Right lung (tissue), 5 donors: Measurements from ENCODE around the gene IQSEC3. TPM values are rescaled to one million over a fixed set of nuclear protein-coding genes. Genes with fewer than 3 reads are reported as not detected.

Experiments
- DNase-seq, 2 donors: peaks; one replicate each; pipeline ENCODE4 v3.0.0-alpha.2; 2013
- polyA plus RNA-seq, 5 donors: library from polyadenylated mRNA; unstranded; fragments of 120-200 nt; gene quantifications; one replicate each; pipeline versions ENCODE4 v1.2.1 to v1.2.3, GENCODE V29; 2013; ENCODE audit warnings: inconsistent platforms in 1 of 5, low replicate concordance in 1 of 5; ENCODE audit not compliant: insufficient read length in 5 of 5, insufficient read depth in 1 of 5

Gene IQSEC3
- polyA plus RNA-seq, 5 donors: 6.0 to 7.6 (median 6.7) TPM

DNA sequence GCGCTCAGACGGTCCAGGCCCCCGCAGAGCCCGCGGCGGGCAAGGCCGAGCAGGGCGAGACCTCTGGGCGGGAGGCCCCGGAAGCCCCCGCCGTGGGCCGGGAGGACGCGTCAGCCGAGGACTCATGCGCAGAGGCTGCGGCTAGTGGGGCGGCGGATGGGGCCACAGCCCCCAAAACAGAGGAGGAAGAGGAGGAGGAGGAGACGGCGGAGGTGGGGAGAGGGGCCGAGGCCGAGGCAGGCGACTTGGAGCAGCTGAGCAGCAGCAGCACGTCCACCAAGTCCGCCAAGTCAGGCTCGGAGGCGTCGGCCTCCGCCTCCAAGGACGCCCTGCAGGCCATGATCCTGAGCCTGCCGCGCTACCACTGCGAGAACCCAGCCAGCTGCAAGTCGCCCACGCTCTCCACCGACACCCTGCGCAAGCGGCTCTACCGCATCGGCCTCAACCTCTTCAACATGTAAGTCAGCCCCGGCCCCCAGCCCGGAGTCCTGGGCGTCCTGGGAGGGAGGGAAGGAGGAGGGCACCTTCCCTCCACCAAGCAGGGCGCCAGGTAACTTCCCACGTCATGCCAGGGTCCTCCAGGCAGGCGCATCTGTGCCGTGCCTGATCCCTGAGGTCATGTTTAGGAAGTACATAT, 72.4 kb downstream of the IQSEC3 start:
- peak; percentile 15 to 27 for DNase-seq

DNA sequence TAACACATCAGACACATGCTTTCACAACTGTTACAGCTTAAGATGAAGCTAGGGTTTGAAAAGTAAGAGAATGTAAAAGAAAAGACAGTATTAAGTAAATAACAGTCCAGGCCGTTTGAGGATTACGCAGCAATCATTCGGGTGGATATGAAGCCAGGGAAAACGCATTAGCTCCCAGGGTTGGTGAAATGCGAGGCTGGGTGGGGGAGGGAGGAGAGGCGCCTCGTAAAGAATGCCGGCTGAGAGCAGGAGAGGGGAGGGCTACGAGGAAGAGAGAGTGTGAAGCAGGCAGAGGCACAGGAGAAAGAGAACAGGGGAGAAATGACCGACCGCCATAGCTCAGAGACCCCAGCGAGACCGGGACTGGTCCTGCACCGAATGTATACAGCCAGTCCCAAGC, 73.0 kb downstream of the IQSEC3 start:
- peak; percentile 31 to 41 for DNase-seq

DNA sequence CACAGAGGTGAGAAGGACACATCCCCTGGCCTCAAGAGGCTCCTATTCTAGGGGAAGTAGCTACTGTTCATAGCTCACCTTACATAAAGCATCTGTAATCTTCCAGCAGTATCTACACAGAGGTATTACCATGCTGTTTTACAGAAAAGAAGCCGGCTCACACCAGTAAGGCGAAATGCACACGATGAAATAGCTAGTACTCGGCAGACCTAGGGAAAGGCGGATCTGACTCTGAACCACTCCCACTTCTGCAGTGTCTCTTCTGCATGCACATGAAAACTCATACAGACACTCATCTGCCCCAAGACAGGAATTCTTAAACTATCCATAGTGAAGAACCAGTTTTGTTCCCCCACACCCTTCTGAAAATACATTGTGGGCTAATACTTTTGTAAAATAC, 73.6 kb downstream of the IQSEC3 start:
- no peak for DNase-seq

DNA sequence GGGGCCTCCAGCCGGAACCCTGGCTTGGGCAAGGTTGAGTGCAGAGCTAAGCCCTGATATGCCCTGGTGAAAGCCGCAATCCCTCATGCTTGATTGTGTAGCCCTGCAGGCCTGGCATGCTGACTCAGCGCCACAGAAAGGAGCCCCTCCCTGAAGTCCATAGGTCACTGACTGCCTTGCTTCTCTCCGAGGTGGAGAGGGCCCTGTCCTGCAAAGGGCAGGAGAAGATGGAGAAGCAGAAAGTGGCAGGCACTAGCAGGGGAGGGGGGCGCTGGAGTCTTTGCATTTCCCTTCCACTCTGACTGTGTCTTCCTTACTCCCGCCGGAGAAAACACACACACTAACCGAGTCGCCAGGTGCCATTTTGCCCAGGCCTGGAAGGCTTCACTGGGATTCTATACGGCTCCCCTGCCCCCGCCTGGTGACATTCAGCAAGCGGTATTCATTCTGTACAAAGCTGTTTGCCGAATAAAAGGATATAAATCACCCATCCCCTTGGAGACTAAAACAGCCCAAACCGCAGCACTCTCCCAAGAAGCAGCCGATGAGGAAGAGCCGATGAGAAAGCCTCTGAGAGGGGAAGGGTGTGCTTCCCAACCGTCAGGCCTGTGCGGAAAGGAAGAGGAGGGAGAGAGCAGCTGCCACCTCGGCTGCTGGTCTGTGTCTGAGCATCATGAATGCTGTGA, 77.5 kb downstream of the IQSEC3 start:
- no peak for DNase-seq

DNA sequence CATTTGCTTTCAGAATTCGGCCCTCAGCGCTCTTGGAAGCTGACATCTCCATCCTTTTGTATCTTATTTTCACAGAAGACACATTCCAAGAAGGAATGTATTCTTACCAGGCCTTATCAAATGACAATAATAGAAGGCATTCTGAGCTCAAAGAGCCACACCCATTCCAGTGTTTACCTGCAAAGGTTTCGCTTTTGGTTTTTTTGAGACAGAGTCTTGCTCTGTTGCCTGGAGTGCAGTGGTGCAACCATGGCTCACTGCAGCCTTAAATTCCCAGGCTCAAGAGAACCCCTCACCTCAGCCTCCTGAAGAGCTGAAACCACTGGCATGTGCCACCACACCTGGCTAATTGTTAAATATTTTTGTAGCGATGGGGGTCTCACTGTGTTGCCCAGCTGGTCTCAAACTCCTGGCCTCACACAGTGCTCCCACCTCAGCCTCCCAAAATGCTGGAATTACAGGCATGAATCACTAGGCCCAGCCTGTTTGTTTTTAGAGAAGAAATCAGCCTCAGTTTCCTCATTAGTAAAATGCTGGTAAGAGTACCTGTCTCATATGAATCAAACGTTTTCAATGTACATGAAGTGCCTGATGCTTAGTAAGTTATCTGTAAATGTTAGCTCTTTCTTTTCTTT, 78.2 kb downstream of the IQSEC3 start:
- no peak for DNase-seq

DNA sequence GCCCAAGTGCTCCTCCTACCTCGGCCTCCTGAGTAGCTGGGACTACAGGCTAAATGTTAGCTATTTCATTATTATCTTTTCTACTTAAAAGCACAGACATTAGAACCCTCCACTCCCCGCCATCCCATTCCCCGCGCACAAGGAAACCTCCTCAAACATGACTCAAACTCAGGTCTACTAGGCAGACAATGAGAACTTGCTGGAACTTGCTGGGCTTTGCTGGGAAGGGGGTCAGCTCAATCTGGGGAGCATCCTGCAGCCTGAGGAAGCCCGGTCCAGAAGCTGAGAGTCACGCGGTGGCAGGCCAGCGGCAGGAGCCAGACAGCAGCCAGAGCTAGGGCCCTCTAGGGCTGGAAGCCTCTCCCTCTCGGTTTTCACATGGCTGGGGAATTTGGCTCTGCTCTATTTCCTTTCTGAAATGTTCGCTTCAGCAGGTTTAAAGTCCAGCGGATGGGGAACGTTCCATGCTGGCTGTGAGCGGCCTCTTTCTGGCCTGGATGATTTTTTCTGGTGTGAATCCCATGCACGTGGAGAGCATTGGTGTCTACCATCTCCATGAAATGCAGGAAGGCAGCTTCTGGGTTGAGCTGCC, 78.9 kb downstream of the IQSEC3 start:
- no peak for DNase-seq

DNA sequence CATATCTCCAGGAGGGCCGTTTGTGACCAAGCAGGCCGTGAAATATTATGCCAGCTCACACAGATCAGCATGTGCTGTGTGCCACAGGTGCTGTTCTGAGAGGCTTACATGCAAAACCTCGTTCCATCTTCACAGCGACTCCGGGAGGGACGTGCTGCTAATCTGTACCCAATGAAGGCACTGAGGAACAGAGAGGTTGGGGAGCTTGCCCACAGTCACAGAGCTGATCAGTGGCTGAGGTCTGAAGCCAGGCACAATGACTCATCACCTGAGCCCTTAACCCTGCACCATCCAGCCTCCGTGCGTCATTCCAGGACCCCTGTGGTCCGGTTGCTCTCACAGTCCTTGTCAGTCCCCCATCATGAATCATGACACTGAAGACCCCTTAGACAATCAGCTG, 80.7 kb downstream of the IQSEC3 start:
- DNase-seq: no peak

DNA sequence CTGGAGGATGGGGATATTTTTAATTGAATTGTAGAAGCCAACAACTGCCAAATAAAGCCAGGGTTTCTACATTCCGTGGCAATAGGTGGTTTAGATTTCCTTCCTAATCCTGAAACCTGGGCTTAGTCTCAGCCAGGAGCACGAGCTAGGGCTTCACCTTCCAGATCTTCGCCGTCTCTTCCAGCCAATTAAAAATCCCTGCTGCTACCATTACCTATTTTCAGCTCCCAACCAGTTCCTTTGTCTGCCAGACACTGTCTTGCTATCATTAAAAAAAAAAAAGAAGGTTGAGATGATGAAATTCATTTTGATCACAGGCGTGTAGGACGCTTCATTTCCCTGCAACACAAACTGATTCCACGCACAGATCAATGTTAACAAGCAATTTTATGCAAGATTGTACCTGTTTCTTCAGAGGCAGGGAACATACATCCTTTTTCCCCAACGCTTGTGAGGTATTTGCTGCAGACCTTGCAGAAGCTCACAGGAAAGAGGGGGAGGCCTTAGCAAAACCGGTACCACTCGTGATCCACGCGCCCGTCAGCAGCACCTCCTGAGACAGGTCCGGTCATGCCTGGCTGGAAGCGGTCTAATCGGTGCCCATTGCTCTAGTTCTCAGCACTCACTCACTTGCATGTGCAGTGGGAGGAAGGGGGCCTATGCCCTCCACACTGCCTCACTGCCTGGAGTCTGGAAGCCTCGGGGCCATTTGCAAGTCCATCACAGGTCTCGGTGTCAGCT, 82.3 kb downstream of the IQSEC3 start:
- DNase-seq: no peak

DNA sequence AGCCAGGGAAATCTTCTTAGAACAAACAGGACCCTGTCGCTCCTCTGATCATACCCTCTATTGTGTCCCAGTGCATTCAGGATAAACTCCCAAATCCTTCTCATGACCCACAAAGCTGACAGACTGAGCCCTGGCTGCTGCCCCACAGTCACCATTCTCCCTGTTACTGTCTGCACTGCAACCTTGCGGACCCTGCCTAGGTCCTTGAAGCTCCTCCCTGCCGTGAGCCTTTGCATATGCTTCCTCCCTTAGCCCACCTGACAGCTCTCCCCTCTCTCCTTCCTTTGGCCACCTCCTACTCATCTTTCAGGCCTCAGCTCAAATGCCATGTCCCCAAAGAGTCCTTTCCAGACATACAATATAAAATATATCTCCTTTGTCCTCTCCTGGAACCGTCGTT, 85.0 kb downstream of the IQSEC3 start:
- DNase-seq: no peak

DNA sequence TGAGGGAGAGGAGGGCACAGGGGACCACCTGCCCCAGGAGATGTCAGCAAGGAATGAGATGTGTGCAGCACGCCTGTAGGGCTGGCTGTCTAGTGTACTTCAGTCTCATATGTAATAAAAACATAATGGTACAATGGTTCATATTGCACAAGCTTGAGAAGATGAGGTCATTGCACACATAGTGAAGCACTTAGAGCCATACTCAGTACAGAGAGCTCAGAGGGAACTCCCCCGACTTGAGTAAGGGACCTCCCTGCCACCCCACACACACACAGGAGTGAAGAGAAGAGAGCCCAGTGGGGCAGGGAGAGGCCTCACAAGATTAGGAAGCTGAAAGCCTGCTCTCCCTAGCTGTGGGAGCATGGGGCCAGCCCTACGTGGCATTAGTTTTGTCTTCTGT, 85.9 kb downstream of the IQSEC3 start:
- no peak for DNase-seq

DNA sequence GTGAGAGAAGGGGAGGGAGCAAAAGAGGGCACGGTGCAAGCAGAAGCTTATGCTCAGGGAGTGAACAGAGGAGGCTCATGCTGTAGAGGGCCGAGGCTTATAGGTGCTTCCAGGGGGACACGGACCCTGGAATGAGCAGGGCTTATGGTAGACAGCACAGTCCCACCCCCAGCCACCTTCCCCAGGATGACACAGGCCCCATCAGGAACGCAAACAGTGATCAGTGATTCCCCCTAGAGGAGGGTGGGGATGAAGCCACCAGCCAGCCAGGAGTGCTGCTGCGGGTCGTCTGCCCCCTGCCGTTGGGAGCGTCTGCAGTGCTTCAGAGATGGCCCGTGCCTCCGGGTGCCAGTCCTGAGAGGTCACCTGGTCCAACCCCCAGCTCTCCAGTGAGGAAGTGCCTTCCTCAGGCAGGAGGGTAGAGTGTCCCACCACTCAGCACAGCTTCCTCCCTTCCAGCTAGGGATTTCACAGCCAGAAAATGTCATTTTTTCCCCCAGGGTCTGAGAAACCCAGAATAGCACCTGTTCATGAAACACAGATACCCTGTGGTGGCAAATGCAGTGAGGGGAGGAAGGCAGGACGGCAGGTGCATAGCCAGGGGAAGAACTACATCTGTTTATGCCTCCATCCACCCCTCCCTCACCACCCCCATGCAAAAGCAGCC, 86.6 kb downstream of the IQSEC3 start:
- no peak for DNase-seq

DNA sequence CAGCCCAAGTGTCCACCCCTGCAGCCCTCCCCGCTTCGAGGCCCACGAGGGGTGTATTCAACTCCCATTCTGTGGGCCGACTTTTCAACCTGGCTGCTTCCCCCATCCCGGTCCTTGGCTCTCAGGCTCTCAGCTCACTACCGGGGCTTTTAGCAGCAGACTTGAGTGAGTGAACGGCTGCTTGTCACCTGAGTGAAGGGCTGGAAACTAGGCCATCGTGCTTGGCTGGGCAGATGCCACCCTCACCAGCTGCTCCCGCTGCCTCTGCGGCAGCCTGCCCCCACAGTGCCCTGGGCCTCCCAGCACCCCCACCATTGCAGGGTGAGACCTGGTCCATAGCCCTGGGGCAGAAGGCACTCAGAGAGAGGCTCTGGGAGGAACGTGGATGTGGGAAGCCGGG, 87.5 kb downstream of the IQSEC3 start:
- no peak for DNase-seq

DNA sequence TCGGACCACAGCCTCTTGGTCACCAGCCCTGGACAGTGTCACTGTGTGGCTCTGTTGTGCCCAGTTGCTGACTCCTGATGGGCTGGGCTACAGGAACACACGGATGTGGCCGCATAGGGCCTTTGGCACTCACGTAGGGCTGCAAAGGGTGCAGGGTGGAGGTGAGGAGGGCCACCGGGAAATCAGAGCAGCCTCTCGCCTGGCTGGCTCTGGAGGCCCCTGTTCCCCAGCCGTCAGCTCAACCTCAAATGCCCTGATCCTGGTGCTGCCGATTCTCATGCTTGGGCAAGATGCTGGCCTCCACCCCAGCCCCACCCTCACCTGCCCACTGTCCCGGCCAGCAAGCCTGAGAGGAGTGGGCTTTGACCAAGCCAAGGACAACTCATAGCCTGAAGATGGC, 88.4 kb downstream of the IQSEC3 start:
- DNase-seq: no peak

DNA sequence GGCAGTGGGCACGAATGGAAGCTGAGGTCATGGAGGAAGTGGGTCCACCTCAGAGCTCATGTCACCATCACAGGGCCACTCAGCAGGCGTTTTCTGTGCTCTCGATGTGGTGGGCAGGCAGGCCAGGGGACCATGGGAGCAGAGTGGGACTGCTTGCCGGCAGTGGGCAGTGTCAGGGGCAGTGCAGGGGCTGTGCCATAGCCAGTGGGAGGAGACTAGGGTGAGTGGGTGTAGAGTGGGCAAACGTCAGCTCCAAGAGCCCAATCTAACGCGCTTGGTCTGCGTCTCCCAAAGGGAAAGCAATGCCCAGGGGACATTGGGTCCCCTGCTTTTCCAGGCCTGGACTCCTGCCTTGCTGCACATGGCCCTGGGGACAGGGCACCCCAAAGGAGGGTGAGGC, 89.1 kb downstream of the IQSEC3 start:
- no peak for DNase-seq

DNA sequence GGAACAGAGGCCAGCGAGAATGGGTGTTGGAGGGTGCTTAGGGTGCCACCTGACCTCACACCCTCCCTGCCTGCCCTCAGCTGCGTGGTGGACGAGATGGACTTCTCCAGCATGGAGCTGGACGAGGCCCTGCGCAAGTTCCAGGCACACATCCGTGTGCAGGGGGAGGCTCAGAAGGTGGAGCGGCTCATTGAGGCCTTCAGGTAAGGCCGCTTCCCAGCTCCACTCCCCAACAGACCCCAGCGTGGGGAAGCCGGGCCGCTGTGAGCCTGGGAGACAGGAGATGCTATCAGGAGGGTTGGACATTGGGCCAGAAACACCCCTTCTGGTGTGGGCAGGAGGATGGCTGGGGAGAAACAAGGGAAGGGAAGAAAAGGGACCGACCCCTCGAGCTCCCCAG, 90.4 kb downstream of the IQSEC3 start:
- no peak for DNase-seq

DNA sequence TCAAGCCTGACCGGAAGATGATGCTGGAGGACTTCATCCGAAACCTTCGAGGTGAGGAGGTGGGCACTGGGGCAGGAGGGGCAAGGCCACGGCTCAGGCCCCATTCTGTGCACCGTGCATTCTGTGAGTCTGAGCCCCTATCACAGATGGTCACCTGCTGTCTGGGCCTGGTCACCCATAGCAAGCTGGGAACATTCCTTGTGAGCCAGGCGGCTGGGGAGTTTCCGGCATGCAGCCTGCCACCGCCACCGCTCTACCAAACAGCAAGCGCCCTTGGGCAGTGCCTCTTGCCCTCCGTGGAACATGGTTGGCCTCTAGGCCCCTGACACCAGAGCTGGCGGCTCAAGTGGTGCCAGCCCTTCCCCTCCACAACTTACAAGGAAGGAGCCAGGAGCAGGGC, 91.1 kb downstream of the IQSEC3 start:
- no peak for DNase-seq

DNA sequence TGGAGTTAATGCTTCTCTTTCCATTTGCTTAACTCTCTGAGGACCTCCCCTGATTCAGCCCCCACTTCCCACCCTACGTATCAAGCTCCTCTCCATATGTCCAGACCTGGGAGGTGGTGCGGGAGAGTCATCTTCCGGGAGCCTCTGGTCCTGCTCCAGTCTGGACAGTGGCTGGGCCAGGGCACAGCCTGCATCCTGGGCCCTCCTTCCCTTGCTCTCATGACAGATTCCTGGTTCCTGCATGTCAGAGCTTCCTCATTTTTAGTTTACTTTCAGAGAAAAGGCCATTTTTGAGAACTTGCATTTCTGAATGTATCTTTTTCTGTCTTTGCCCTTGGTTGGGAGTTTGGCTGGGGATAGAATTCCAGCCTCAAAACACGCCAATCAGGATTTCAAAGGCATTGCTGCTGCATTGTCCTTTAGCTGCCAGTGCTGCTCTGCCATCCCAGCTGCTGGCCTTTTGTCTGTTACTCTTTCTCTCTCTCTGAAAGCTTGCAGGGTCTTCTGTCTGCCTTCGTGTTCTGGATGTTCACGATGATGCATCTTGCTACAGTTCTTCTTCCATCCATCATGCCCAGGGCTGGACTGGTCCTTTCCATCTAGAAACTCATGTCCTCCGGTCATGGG, 92.7 kb downstream of the IQSEC3 start:
- DNase-seq: no peak

DNA sequence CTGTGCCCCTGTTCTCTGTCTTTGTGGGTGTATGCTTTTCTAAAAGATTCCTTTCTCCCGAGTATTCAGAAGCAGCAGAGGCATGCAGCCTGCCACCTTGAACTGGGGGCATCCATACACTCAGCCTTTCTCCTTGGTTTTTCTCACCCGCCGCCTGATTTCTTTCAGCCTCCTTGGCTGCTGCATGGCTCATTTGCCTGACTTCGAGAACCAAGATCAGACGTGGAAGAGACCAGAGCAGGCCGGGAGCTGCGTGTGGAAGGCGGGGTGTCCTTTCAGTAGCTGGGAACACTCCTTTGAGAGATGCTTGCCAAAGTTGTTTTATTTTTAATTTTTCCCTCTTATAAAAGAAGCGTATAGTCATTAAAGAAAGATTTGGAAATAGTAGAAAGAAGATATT, 94.3 kb downstream of the IQSEC3 start:
- no peak for DNase-seq

DNA sequence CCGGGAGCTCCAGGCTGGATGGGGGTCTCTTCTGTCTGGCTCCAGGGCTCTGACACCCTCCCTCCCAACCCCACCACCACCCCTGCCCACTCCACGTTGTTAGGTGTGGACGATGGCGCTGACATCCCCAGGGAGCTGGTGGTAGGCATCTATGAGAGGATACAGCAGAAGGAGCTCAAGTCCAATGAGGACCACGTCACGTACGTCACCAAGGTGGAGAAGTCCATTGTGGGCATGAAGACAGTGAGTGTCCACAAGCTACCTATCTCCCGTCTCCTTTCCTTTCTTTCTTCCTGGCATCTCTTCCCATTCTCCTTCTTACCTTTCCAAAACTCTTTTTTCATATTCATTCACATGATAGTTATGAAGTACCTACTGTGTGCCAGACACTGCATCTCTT, 95.3 kb downstream of the IQSEC3 start:
- DNase-seq: no peak

DNA sequence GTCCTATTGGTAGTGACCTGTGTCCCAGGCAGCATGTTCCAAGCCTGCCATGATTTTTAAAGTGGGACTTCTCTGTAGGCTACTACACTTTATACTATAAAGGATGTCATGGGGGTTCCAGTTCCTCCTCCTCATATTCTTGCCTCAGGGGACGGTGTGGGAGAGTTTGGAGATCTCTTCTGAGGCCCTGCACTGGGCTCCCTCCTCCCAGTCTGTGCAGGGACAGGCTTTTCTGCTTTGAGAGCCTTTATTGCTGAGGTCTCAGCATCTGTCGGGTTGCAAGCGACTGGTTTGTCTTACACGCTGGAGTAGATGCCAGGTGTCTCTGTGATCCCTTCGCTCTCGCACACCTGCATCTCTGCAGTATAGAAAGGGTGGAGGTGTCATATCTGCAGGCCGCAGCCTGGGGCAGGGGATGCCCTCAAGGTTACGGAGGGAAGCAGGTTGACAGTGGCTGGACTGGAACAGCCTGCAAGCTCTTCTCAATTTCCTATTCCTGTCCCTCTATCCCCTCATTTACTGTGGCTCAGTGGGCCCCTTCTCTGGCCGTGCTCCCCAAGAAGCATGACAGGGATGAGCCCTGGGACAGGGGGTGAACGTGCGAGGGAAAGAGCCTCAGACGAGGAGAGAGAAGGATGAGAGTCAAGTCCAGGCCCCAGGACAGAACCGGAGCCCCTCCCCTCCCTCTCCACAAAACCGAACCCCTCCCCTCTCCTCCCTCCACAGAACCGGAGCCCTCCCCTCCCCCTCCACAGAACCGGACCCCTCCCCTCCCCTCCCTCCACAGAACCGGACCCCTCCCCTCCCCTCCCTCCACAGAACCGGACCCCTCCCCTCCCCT, 96.1 kb downstream of the IQSEC3 start:
- no peak for DNase-seq
